ENCODE results near the gene GCHFR.

GCHFR gene

DNA sequence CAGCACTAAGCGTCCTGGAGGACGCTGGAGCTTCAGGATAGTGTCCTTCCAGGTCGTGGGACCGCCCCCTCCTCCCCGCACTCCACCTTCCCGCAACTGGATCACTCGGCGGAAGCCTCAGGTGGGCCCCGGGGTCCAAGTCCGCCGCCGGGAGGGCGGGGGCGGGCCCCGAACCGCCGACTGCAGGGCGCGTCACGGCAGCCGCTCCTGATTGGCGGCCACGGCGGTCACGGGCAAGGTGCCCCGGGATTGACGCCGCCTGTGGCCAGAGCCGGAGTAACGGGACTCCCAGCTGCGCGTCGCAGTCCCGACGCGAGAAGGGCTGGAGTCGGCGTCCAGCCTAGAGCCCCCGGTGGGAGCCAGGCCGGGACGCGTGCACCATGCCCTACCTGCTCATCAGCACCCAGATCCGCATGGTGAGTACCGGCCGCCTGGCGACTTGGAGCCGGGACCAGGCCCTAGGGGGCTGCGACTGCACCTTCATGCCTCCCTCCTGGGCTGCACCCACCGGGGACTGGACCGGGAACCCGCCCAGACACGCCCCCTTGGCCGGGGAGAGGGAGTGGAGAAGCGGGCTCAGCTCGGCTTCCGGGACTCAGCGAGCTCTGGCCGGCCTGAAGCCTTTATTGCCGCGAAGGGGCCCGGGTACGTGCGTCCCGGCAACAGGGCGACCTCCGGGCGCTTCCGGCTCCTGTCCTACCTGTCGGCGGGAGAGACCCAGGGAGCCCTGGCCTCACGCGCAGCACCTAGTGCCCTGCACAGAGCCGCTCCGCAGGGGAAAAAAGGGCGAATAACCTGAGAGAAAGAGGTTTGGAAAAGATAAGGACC, at the start of gene GCHFR:
Gene GCHFR (plus strand): TSS at position 268 of the 828 bp plus-strand sequence. CDS start 113 bp downstream, at position 381.
- peak within 1 kb of the TSS; percentile 80 to 90 for H3K4me3 ChIP-seq (ENCODE audit: low read depth in 1 of 2, low read length in 1 of 2)
- H3K4me1 ChIP-seq (ENCODE audit: control insufficient read depth in 1 of 2, insufficient read depth in 1 of 2, low read depth in 1 of 2, low read length in 1 of 2) = peaks cover 30 to 35% of the 10 kb centered on the region in 2 experiments
- H3K27me3 ChIP-seq = no peaks in the 10 kb centered on the region
- peak within 1 kb of the TSS; percentile 45 for H3K27ac ChIP-seq
- TF ChIP-seq CTCF (IDR thresholded peaks at IDR 0.05) = peak; percentile 67
- H3K36me3 ChIP-seq = peaks cover 15% of the 10 kb centered on the region
- no peaks in the 10 kb centered on the region for H3K9me3 ChIP-seq

GRCh38 chr15:40714144-40714543, 49.7 kb upstream of the GCHFR start:
- Histone ChIP-seq H3K36me3 (peaks cover 45% of the 10 kb centered on the region), H3K4me3 (ENCODE audit: low read depth in 1 of 2, low read length in 1 of 2) (no peak overlapping the region), H3K9me3 (no peaks in the 10 kb centered on the region), H3K27me3 (no peaks in the 10 kb centered on the region), H3K4me1 (ENCODE audit: control insufficient read depth in 1 of 2, insufficient read depth in 1 of 2, low read depth in 1 of 2, low read length in 1 of 2) (no peaks in the 10 kb centered on the region), H3K27ac (no peak overlapping the region)
- TF ChIP-seq CTCF (IDR thresholded peaks at IDR 0.05) = no peak

- Histone ChIP-seq H3K4me1 (ENCODE audit: control insufficient read depth in 1 of 2, insufficient read depth in 1 of 2, low read depth in 1 of 2, low read length in 1 of 2) (no peaks in the 10 kb centered on the region), H3K36me3 (peaks cover 48% of the 10 kb centered on the region), H3K27ac (no peak overlapping the region), H3K9me3 (no peaks in the 10 kb centered on the region), H3K27me3 (no peaks in the 10 kb centered on the region), H3K4me3 (ENCODE audit: low read depth in 1 of 2, low read length in 1 of 2) (no peak overlapping the region)
- TF ChIP-seq CTCF (IDR thresholded peaks at IDR 0.05) = no peak
These were observed 47.7 kb upstream of the GCHFR start for GRCh38 chr15:40716165-40716564.

- Histone ChIP-seq H3K9me3 (no peaks in the 10 kb centered on the region), H3K36me3 (peaks cover 35% of the 10 kb centered on the region), H3K4me3 (ENCODE audit: low read depth in 1 of 2, low read length in 1 of 2) (no peak overlapping the region), H3K4me1 (ENCODE audit: control insufficient read depth in 1 of 2, insufficient read depth in 1 of 2, low read depth in 1 of 2, low read length in 1 of 2) (no peaks in the 10 kb centered on the region), H3K27ac (no peak overlapping the region), H3K27me3 (no peaks in the 10 kb centered on the region)
- no peak for TF ChIP-seq CTCF (IDR thresholded peaks at IDR 0.05)
These were observed 42.2 kb upstream of the GCHFR start for GRCh38 chr15:40721701-40722100.

DNA sequence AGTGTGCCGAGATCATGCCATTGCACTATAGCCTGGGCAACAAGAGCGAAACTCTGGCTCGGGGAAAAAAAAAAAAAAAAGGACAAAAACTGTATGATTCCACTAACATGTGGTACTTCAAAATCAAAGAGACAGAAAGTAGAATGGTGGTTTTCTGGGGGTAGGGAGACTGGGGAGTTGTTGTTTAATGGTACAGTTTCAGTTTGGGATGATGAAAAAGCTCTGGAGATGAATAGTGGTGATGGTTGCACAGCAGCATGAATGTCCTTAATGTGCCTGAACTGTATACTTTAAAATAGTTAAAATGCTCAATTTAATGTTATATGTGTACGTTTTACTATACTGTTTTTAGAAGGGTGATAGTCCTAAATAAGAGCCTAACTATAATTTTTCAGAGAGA, 41.5 kb upstream of the GCHFR start:
- Histone ChIP-seq H3K36me3 (peaks cover 35% of the 10 kb centered on the region), H3K27ac (no peak overlapping the region), H3K27me3 (no peaks in the 10 kb centered on the region), H3K9me3 (no peaks in the 10 kb centered on the region), H3K4me3 (ENCODE audit: low read depth in 1 of 2, low read length in 1 of 2) (no peak overlapping the region), H3K4me1 (ENCODE audit: control insufficient read depth in 1 of 2, insufficient read depth in 1 of 2, low read depth in 1 of 2, low read length in 1 of 2) (no peaks in the 10 kb centered on the region)
- no peak for TF ChIP-seq CTCF (IDR thresholded peaks at IDR 0.05)
